ENCODE measurements around the gene TSLP. TPM values are rescaled to one million over a fixed set of nuclear protein-coding genes. Genes with fewer than 3 reads are reported as not detected.

Gene TSLP
- polyA plus RNA-seq, 1 of the 3 experiments (the other 2 are of a cell fraction): 1.3 TPM

DNA sequence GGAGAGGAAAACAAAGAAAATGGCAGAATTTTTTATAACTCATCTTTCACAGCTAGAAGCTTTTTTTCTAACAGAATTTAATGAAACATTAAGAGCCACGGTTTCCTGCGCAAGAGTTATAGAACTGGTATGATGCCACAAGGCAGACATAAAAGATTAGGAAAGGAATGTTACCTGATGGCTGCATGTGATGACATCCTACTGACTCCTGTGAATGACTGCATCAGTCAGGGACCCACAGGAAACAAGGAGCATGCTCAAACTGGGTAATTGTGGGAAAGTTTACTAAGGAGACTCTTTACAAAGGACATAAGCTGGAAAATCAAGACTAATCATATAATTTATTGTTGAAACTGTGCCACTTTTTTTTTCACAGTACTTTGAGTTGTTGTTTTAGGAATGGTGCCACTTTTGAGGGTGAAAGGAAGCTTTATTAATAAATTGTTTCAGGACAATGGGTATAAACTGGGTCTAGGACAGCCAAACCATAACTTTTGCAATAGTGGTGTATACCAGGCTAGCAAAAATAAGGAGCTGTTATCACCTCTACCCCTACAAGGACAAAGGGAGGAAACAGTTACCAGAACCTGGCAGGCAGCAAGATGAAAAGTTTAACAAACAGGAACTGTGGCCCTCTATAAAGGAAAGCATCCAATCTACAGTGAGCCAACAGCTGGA, 5.1 kb upstream of the TSLP start:
- no peaks in the 10 kb centered on the region; the same call in 1 of the 2 replicates for H3K79me2 ChIP-seq (ENCODE audit: insufficient read depth)
- peaks cover 3 to 4% of the 10 kb centered on the region in 2 experiments; a peak in 3 of 4 replicates for H3K4me1 ChIP-seq (ENCODE audit: control insufficient read depth in 1 of 2, insufficient read depth in 2 of 2, low read depth in 1 of 2, low read length in 1 of 2)
- TF ChIP-seq TAF1 (IDR thresholded peaks at IDR 0.05; ENCODE audit: borderline replicate concordance, low read depth, low read length) (no peak), POLR2AphosphoS5 (IDR thresholded peaks at IDR 0.05; ENCODE audit: low read depth, low read length) (no peak), USF2 (IDR thresholded peaks at IDR 0.05; ENCODE audit: borderline replicate concordance, low read depth, low read length) (no peak), EP300 (IDR thresholded peaks at IDR 0.05; ENCODE audit: borderline replicate concordance in 1 of 2, low read depth in 1 of 2, low read length in 1 of 2) (no peak), SIN3A (IDR thresholded peaks at IDR 0.05; ENCODE audit: borderline replicate concordance, low read depth, low read length) (no peak), CTCF (IDR thresholded peaks at IDR 0.05) (no peak), RXRA (IDR thresholded peaks at IDR 0.05; ENCODE audit: borderline replicate concordance, low read depth) (no peak), CHD2 (IDR thresholded peaks at IDR 0.05; ENCODE audit: low read length, partially characterized antibody) (no peak), NFIC (IDR thresholded peaks at IDR 0.05; ENCODE audit: borderline replicate concordance) (no peak), SMC3 (IDR thresholded peaks at IDR 0.05; ENCODE audit: low read depth, low read length) (no peak), YY1 (IDR thresholded peaks at IDR 0.05; ENCODE audit: low read depth) (no peak), TCF12 (IDR thresholded peaks at IDR 0.05) (no peak), EZH2phosphoT487 (IDR thresholded peaks at IDR 0.05; ENCODE audit: borderline replicate concordance, low read depth) (no peak), GATA2 (CRISPR knock-in tag; IDR thresholded peaks at IDR 0.05) (no peak)
- TF ChIP-seq, protein P1, sequence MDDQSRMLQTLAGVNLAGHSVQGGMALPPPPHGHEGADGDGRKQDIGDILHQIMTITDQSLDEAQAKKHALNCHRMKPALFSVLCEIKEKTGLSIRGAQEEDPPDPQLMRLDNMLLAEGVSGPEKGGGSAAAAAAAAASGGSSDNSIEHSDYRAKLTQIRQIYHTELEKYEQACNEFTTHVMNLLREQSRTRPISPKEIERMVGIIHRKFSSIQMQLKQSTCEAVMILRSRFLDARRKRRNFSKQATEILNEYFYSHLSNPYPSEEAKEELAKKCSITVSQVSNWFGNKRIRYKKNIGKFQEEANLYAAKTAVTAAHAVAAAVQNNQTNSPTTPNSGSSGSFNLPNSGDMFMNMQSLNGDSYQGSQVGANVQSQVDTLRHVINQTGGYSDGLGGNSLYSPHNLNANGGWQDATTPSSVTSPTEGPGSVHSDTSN (IDR thresholded peaks at IDR 0.05): no peak
- TF ChIP-seq, protein P2, sequence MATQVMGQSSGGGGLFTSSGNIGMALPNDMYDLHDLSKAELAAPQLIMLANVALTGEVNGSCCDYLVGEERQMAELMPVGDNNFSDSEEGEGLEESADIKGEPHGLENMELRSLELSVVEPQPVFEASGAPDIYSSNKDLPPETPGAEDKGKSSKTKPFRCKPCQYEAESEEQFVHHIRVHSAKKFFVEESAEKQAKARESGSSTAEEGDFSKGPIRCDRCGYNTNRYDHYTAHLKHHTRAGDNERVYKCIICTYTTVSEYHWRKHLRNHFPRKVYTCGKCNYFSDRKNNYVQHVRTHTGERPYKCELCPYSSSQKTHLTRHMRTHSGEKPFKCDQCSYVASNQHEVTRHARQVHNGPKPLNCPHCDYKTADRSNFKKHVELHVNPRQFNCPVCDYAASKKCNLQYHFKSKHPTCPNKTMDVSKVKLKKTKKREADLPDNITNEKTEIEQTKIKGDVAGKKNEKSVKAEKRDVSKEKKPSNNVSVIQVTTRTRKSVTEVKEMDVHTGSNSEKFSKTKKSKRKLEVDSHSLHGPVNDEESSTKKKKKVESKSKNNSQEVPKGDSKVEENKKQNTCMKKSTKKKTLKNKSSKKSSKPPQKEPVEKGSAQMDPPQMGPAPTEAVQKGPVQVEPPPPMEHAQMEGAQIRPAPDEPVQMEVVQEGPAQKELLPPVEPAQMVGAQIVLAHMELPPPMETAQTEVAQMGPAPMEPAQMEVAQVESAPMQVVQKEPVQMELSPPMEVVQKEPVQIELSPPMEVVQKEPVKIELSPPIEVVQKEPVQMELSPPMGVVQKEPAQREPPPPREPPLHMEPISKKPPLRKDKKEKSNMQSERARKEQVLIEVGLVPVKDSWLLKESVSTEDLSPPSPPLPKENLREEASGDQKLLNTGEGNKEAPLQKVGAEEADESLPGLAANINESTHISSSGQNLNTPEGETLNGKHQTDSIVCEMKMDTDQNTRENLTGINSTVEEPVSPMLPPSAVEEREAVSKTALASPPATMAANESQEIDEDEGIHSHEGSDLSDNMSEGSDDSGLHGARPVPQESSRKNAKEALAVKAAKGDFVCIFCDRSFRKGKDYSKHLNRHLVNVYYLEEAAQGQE (IDR thresholded peaks at IDR 0.05; ENCODE audit: low read depth, low read length): no peak
- 0 out of 2 replicates have a peak overlapping the region, but pooled peaks have one; percentile 59 for H2AFZ ChIP-seq (ENCODE audit: low read depth)
- WGBS (ENCODE audit: low lambda C conversion rate): 85% methylated on average over 2 of the region's 2 CpGs
- no peak overlapping the region for H3K27ac ChIP-seq (ENCODE audit: low read depth in 2 of 2, low read length in 1 of 2)
- H3K9me3 ChIP-seq: no peaks in the 10 kb centered on the region
- no peaks in the 10 kb centered on the region for H3K27me3 ChIP-seq (ENCODE audit: insufficient read depth)
- H3F3A ChIP-seq (replicated peaks; ENCODE audit: insufficient read depth): peaks cover 8% of the 10 kb centered on the region
- H3K36me3 ChIP-seq (replicated peaks in 1 of 2; ENCODE audit: control insufficient read depth in 1 of 2, insufficient read depth in 2 of 2, low read length in 1 of 2): no peaks in the 10 kb centered on the region
- no peak for DNase-seq
- CTCF ChIA-PET: interaction anchor here (0.9 to 2.4 kb wide), 2 partner anchors 8 to 310 kb away, joined by 3 to 5 read pairs; no protein-coding TSS in a partner anchor
- no peak overlapping the region for H3K9ac ChIP-seq
- POLR2A ChIA-PET: no interaction called here
- no peak overlapping the region for H3K4me3 ChIP-seq (ENCODE audit: low read depth in 2 of 2, low read length in 1 of 2)
- H3K9me2 ChIP-seq: no peaks in the 10 kb centered on the region
- H4K20me1 ChIP-seq (ENCODE audit: insufficient read depth): no peaks in the 10 kb centered on the region
- no peak overlapping the region for H3K4me2 ChIP-seq

Data from SK-N-SH (cell line).